Activated naive CD4-positive, alpha-beta T cell treated with Interleukin-2 at 50 U/mL for 16 hours (primary cell): ENCODE results near the gene DYRK3.
A peak's percentile ranks its signal among the peaks of the same experiment; 100 is the strongest.
"Not testable (repeated sequence)": the region's sequence is repeated elsewhere in the genome, so short reads cannot be mapped to it uniquely, and the experiment has no call there.

Experiments used
- DNase-seq: peaks from one replicate; pipeline ENCODE4 v3.0.0-alpha.2; 2020

Gene DYRK3

DNA sequence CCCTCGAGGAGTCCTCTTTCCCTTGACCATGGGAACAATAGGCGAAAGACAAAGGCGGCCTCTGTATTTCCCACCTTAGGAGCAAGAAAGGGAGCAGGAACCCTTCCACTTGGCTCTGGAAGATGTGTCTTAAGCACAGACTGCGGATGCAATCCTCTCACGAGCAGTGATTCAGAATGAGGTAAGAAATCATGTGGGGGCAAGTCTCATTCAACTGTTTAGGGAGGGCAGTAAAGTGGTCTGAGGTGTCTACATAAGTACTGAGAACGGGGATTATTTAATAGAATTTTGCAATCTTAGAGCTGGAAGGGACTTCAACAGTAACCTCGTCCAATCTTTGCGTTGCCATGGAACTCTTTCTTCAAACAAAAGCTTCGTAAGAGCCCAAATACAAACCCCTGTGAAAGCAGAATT is 1.6 kb upstream of the DYRK3 start:
- DNase-seq, result no peak

DNA sequence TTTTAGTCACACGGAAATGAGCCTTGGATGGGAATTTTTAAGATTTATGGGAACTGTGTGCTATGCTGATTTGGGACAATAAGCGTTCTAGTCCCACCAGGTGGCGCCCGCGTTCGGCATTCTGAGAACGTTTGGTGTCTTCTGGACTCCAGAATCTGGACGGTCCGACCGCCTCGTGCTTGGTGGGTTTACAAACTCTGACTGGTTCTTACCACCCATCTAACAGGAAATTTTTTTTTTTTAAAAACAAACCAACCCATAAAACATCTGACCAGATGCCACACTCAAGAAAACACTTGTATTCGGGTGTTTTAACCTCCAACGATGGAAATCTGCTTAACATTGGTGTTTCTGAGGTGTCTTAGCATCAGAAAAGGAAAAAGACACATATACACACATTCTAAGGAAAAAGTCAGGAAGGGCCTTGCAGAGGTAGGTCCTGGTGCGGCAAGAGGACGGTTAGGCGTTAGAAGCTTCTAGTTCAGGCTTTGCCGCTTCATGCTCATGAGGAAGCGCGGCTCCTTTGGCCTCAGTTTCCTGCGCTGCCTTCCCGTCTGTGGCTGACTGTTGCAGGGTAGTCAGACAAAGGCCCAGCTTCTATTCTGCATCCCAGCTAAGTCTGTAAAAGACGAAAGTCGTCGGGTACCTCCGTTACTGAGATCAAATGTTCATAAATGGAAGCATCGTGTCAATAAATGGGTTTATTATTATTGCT is 814 bp upstream of the DYRK3 start:
- peak; percentile 80 for DNase-seq

DNA sequence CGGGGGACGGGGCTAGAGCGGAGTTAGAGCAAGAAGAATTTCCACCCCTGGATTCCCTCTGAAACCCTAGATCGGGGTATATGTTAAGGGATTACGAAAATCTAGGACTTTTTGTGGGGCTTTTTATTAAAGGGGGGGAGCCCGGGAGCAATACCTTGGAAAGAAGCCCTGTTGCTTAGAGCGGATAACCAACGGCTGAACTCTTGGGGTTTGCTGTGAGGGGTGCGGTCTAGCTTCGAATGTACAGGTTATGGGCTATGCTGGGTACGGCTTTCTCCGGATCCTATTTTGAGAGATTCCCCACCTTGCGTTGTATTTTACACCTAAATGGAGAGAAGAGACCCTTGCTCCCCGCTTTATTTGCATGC is 626 bp downstream of the DYRK3 start:
- DNase-seq, result no peak

DNA sequence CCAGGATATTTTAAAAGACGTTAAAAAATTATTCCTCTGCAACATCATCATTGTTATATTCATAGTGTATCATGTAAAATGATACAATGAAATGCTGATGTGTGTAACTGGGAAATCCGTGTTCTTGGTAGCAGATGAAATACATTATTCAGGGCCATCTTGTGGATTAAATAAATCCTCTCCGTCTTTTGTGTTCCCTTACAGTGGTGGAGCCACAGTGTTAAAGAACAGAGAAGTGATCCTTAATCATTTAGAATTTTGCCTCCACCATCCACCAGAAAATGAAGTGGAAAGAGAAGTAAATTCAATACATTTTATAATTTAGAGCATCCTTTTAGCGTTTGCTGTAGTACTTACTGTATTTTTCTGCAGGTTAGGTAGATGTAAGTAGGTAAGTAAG is 1.3 kb downstream of the DYRK3 start:
- no peak for DNase-seq

DNA sequence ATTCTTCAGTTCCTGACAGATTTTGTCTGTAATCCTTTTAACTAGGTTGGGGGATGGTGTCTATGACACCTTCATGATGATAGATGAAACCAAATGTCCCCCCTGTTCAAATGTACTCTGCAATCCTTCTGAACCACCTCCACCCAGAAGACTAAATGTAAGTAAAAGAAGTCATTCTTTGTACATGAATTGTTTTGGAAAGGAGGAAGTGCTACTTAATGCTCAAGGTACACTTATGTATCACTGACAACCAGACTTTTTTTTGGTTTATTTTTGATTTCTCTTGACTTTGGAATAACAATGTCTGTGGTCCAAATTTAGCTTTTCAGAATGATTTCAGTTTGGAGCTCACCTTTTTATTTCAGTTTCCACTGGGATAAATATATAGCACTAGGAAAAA is 2.3 kb downstream of the DYRK3 start:
- DNase-seq, result no peak

DNA sequence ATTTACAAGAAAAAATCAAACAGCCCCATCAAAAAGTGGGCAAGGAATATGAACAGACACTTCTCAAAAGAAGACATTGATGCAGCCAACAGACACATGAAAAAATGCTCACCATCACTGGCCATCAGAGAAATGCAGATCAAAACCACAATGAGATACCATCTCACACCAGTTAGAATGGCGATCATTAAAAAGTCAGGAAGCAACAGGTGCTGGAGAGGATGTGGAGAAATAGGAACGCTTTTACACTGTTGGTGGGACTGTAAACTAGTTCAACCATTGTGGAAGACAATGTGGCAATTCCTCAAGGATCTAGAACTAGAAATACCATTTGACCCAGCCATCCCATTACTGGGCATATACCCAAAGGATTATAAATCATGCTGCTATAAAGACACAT is 6.7 kb downstream of the DYRK3 start:
- DNase-seq, result not testable (repeated sequence)

DNA sequence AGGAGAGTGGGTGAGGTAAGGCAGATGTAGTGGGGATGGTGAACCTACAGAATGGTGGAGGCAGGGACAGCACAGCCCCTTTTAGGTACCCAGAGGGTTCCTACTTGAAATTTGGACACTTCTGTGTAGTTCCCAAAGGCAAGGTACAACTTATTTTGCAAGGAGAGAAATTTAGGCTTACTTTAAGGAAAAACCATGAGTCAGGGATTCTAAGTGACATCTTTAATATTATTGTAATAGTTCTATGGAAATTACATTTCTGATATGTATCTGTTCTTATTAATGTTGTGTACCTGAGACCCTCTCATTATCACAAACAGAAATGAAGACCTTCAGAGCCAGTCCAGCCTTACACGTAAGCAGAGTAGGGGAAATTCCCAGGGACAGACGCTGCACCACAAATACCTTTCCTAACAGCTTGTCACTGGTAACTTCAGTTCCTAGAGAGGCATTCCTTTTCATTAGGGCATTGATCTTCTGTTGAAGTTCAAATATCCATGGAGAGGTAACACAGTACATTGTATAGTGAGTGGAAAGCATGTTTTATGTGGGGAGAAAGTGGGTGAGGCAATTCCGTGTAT is 7.9 kb downstream of the DYRK3 start:
- DNase-seq, result no peak

DNA sequence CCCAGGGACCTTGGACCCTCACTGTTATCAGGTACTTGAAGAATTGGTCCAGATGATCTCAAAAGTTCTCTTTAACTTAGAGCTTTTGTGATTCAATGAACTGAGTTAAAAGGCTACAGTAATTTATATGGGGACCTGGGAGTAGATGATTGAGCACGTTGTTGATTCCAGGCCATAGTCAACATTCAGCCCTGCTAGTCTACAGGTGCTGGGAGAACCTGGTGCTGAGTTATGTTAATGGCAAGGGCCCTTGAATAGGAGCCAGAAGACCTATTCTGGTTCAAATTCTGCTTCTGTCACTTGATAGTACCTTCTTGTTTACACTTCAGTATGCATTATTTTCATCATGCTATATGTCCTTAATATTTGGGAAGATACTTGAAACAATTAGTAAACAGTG is 11.2 kb downstream of the DYRK3 start:
- no peak for DNase-seq

DNA sequence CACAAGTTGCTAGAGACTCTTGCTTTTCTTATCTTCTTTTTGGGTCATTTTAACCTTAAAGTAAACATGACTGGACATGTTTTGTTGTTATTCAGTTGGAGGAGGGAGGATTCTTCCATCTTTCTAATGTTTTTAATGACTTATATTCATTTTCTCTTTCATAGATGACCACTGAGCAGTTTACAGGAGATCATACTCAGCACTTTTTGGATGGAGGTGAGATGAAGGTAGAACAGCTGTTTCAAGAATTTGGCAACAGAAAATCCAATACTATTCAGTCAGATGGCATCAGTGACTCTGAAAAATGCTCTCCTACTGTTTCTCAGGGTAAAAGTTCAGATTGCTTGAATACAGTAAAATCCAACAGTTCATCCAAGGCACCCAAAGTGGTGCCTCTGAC is 11.9 kb downstream of the DYRK3 start:
- DNase-seq, result no peak

DNA sequence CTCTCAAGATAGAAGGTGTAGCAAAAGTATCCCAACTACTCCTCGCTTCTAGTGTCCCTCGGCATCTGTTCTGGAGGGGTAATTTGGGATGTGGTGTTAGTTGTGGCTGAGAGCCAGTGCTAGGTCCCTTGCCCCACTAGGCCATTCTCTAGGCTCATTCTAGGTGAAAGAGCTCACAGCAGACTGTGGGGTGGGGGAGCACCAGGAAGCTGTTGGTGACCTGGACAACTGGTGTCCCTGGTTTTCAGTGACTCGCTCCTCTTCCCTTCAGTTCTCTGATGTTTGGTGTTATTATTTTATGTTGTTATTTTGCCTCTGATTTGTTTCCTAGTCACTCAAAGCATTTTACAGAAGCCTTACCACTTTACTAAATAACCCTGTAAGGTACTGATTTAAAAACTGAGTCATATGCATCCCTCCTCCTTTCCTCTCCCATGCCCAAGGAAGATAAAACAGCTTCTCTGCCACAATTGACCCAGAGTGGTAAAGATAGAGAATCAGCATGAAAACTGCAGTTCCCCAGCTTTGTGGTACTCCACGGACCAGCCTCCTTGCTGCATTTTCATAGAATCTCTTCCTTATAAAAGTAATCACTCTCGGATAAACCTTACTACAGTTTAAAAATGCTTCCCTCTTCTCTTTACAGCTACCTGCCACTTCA is 14.1 kb downstream of the DYRK3 start:
- no peak for DNase-seq

DNA sequence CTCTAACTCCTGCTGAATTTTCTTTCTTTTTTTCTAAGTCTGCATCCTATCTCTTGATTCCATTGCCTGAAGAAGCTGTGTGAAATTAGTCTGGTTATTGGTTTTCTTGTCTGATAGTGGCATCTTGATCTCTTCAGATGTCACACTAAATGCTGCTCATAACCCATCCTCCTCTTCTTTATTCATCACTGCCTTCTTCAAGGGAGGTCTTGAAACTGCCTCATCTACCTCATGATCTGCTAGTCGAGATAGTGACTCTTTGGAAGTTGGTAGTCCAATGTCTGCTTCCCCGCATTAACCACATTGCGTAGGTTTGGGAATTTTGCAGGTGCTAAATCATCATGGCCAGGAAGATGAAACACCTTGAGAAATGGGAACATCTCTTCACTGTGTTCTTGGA is 15.7 kb downstream of the DYRK3 start:
- no peak for DNase-seq

DNA sequence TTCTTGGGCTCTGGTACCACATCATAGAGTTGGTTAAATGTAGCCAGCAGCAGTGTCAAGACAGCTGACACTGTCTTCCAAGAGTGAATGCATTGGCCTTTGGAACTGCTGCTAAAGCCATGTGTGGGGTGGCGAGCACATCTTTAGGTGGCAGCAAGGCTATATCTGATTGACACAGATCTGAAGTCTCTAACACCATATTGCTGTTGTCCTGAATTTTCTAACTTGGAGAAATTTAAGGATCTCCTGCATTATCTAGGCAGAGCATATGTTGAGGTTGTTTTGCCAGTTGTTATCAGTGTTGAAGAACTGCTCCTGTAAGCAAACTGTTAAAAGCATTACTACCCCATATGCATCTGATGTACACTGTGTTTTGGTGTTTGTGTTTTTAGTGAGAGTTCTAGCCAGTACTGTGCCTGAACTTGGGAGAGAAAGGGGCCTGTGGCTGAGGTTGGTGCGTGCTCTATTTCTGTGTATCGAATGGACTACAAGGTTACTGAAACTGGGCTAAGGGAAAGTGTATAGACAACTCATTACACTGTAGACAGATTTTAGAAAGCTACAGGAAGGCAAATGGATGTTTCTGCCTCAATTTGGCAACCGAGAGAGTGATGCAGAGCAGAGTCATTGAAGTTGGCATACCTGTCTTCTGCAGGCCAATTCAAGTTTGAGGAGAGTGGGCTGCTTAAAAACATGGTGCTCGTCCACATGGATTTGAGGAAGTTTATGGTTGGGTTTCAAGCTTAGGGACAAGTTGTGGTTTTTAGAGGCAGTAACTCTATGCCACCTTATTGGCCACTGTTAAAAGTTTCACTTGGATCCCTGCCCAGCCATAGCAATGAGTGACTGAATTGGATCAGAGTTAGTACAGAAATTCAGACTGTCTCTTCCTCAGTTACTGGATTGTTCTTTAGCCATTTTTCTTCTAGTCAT is 16.9 kb downstream of the DYRK3 start:
- no peak for DNase-seq

DNA sequence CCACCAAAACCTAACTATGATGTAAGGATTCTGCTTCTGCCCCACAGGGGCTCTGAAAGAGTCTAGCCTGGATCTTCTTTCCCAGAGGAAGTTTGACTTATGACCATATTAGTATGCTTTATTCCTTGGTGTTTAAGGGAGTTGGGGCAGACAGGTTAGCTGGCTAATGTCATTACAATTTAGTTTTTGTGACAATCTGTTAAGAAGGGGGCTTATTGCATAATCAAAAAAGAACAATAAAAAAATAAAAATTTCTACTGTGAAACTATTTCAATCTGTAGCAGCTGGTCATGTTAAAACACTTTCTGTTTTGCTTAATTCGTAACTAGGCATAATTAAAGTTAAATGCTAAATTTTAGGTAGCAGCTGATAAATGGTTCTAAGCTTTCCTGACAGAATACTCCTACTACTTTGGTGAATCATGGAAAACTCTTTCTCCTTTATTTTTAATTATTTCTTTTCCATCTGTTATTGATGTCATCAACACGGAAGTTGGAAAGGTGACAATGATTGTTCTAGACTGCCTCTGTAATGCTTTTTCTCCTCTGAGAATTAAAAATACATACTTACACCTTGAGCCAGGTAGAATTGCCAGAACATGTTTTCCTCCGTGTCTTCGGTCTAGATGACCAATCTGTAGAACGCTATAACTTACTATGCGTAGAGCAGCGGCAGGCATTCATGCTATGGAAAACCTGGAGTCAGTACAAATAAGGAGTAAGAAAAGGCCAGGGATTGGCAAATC is 18.6 kb downstream of the DYRK3 start:
- no peak for DNase-seq

DNA sequence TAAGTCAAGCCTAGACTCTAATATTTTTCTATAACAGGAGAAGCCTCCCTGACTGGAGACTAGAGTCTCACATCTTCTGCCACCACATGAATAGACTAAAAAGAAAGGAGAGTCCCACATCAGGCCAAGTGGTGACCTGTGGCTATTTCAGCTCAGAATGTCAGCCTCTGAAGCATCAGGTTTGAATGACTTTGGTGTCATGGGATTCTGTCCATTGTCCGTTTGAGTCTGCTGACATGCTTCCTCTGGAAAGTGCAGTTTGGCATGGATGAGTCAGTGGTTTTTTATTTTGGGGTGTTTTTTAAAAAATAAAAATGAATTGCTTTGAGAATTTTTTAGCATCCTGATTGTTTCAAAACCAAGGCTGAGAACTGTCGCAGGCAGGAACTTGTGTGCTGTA is 19.5 kb downstream of the DYRK3 start:
- no peak for DNase-seq

DNA sequence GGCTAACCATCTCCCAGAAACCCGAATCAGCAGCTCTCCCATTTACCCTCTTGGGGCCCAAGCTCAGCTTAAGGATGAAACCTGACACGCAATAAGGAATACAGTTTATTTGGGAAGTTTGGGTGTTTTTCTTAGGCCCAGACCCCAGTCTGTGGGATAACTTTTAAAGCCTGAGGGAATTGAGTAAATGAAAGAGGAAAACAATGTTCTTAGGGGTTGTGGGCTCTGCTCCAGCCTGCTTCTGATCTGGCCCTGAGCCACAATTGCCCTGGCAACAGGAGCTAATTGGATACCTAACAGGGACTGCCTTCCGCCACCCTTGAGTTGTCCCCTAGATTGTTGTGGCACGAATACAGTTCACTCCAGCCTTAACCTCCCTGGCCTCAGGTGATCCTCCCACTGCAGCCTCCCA is 20.1 kb downstream of the DYRK3 start:
- DNase-seq, result no peak

DNA sequence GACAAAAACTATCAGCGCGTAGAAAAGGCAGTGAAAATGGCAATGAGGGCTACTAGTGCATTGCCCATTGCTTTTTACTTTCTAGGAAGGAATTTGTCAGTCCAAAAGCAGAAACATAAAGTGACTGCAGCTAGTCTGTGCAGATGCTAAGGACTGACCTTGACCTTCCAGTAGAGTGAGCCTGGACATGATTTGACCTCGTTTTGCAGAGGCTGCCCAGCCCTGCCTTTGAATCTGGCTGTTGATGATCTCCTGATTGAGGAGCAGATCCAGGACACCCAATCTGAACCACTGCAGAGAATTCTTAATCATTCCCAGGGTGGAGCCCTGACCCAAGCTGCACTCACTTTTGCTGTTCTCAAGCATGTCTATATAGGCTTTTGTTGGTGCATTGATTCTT is 21.6 kb downstream of the DYRK3 start:
- DNase-seq, result no peak

DNA sequence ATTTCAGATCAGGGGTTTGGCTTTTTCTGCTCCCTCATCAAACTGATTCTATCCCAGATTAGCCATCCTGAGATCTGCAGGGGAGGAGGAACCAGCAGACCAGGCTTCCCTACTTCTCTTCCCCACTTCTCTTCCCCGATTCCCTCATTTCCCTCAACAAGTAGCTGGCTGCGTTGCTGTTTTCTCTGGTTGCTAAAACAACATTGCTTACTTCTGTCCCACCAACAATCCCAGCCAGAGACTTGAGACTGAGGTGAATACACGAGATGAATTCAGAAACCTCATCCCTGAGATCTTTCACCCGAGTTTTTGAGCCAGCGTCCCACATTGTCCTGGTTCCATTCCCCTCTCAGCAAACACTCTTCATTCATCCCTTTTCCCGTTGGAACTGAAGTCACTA is 22.4 kb downstream of the DYRK3 start:
- DNase-seq, result no peak

DNA sequence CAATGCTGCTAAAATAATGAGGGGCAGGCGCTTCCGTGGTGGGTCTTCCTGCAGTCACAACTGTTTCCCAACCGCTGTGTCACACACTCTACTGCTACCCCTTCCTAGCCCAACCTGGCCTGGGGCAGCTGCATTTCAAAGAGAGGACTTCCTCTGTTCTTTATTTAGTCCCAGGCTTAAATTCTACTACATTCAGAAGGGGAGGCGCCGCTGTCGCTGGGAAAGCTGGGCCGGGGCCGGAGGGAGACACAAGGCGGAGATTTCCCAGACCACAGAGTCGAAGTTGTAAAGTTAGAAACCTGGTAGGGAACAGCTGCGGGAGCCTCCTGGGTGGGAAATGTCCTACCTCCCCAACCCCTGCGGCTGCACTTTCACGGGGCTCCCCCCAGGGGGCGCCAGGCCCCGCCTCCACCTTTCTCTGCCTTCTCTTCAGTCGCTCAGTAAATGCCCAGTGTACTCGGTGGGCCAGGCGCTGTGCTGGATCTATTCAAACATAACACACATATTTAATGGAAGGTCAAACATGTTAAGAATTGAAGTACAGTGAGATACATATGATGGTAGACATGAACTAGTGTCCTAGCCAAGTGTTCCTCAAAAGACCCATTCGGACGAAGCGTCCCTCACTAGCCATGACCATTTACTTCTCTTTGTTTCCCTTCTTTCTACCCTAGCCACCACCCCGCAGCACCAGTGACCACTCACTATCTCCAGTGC is 23.1 kb downstream of the DYRK3 start:
- DNase-seq, result peak; percentile 58

DNA sequence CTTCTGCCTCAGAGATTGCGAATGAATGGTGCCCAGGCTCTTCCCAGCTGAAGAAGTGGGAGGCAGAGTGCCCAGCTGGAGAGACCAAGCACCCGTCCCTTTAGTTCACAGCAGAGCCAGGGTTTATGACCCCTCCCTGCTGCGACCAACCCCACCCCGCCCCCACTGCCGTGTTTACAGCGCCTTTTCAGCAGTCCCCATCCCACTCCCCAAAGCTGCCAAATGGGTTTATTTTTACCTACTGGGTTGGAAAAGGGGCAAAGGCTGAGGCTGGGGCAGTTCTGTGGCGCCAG is 23.6 kb downstream of the DYRK3 start:
- DNase-seq, result no peak

DNA sequence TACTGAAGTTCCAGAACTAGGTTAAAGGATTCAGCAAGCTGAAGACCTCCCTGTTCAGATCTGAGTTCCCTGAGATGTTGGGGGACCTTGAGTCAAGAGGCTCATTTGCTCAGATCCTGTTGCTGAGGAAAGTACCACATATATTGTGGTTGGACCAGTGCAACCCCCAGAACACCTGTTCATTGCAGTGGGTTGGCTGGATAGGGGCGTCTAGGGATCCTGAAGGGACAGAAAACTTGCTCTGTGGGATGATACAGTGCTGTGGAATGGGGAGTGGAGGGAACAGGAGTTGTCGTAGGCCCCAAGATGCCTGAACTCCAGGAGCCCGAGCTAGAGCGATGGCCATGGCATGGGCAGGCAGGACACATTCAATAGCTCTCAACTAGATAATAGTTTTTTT is 24.8 kb downstream of the DYRK3 start:
- DNase-seq, result no peak

DNA sequence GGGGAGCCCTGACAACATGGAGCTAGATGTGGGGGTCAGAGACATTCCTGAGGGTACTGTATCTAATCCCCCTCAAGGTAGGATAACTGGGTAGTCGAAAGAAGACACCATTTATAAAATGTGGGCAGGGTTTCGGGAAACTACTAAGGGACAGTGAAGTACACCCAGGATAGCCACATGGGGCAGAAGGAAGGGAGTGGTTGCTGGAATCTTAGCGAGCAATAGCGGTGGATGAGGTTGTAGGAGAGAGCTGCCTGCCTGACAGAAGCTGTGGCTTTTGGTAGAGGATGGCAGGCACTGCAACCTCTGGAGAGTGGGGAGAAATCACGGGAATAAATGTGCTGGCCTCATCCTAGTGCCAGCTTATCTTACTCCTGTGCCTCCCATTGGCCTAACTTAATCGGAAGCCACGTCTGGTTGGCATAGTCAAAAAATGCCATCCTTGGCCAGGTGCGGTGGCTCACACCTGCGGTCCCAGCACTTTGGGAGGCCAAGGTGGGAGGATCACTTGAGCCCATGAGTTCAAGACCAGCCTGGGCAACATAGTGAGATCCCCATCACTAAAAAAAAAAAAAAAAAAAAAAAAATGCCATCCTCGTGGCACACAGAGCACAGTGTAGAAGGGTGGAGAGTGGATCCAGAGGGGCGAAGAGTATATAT is 26.0 kb downstream of the DYRK3 start:
- no peak for DNase-seq
